Embryonic facial prominence (tissue), 1 donor: ENCODE results near the gene ALK.

Source experiments
- DNase-seq: peaks from one replicate; pipeline ENCODE4 v3.0.0-alpha.2; 2016; ENCODE audit errors: extremely low spot score

ALK gene

GRCh38 chr2:29224693-29225551 lies 696.5 kb downstream of the ALK start:
- no peak for DNase-seq

- no peak for DNase-seq
These were observed 697.3 kb downstream of the ALK start for GRCh38 chr2:29223851-29224692.

GRCh38 chr2:29223257-29223656 lies 698.1 kb downstream of the ALK start:
- DNase-seq, result no peak

DNA sequence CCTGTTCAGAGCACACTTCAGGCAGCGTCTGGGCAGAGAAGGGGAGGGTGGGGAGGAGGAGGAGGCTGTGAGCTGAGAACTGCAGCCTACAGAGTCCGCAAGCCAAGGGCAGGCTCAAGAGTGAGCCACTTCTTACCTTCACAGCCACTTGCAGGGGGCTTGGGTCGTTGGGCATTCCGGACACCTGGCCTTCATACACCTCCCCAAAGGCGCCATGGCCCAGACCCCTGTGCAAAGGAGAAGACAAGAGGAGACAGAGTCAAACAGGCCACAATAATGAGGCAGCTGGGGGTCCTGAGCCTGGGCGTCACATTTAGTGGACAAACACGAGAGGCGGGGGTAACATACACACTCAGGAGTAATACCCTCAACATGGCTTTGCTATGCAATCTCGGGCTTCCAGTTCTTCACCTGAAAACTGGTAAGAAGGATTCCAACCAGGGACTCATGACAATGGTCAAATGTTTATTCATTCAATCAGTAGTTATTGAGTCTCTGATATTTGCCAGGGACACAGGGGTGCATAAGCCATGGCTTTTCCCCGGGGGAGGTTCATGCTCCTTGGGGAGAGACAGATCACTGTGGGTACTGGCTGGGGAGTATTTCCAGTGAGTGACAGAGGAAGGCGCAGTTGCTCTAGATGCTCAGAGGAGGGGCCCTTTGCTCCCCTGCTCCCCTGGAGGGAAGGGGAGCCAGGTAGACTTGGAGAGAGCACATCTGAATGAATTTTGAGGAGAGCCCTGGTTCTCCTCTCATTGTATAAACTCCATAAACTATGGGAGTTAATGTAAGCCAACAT lies 698.8 kb downstream of the ALK start:
- DNase-seq, result no peak

GRCh38 chr2:29220506-29221270 lies 700.7 kb downstream of the ALK start:
- DNase-seq, result no peak

DNA sequence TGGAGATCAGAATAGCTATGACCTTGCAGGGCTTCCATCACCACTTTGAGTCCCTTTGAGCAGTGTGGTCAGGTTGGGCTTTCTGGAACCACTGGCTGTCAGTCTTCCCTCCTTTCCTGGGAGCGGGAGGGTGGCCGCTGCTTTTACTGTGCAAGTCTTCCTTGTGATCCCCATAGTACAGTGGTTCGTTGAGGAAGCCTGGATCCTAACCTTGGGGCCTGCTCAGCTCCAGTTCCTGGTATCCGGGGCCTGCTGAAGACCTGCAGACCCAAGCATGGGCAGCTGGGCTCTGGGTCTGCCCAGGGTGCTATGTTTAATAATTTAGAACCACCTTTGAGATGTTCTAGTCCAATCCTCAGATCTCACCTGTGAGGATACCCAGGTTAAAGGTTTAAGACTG lies 702.0 kb downstream of the ALK start:
- DNase-seq, result no peak

GRCh38 chr2:29218550-29219125 lies 702.7 kb downstream of the ALK start:
- no peak for DNase-seq

DNA sequence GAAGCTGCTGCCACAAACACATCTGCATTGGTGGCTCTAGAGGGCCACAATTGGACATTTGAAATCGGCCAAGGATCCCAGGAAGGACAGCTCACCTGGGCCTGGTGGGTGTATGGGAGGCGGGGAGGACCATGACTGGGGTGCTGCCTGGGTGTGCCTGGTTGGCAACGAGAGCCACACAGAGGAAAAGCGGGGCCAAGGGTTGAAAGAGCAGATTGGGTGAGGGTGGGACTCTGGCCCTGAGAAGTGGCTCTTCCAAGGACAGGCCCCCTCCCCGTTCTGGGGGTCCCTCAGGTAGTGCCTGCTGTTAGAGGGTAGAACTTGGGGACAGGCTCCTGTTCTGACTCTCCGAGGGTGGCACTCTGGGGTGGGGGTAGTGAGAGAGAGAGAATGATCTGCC lies 703.3 kb downstream of the ALK start:
- no peak for DNase-seq

DNA sequence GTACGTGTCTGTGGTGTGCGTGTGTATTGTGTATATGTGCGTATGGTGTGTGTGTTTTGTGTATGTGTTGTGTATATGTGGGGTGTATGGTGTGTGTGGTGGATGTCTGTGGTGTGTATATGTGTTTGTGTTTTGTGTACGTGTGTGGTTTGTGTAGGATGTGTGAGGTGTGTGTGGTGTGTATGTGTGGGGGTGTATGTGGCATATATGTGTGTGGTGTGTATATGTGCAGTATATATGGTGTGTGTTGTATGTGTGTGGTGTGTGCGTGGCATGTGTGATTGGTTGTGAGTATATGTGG lies 704.8 kb downstream of the ALK start:
- no peak for DNase-seq

DNA sequence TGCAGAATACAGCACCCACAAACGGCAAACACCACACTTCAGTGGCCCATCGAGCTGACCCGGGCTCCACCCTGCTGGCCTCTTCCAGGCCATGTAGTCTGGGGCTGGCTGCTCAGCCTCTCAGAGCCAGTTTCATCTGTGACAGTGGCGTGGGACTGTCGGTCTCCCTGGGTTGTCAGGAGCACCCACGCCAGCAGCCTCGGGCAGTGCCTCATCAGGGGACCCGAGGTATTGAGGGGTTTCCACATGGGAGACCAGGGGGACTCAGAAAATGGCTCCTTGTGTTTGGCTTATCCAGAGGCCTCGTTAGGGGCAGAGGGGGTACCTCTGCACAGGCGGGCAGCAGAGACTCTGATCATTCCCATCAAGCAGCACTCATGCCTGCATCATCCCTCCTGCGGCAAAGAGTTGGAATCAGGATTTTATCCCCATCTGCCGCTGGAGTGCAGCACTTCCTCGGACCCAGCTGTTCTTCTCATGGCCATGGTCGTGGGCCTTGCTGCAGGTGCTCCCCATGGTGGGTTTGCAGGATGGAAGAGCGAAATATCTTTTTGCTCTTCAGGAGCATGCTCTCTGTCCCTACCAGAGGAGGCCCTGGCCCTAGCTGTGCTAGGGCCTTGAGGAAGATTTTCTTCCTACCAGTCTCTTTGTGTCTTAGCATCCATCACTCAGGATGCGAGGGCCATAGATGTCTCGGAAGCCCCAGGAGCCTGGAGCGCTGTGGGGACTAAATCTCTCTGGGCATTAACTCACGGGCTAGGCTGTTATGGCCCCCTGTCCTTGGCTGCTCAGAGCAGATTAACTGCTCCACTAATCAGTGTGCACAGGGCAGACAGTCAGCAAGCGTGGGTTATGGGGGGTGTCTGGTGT lies 705.4 kb downstream of the ALK start:
- no peak for DNase-seq

GRCh38 chr2:29215073-29215472 lies 706.3 kb downstream of the ALK start:
- no peak for DNase-seq

- DNase-seq, result no peak
These were observed 707.5 kb downstream of the ALK start for GRCh38 chr2:29213888-29214291.

DNA sequence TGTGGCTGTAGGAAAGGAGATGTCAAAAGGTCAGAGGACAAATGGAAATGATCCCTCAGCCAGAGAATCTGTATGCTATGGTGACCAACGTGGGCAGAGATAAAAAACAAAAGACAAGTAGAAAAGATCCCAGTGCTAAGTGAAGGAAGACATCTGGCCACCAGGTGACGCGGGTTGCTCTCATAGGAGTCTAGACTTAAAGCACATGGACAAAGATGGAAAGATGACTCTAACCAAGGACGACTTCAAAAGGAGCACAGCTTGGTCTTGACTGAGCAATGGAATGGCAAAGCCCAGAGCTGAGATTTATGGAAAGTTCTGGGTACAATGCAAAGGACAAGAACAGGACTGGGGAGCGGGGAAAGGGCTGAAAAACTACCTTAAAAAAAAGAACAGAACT lies 709.4 kb downstream of the ALK start:
- DNase-seq, result no peak

DNA sequence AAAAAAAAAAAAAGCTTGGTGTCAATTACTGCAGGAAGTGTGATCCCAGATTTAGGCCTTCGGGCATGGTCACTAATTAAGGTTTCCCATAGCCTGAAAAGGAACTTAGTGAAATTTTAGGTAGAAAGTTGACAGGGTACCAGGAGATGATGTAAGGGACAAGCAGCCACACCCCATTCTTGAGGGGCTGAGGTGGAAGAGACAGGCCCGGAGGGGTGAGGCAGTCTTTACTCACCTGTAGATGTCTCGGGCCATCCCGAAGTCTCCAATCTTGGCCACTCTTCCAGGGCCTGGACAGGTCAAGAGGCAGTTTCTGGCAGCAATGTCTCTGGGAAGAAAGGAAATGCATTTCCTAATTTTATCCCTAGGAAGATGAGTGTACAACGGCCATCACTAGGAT lies 711.8 kb downstream of the ALK start:
- DNase-seq, result no peak

GRCh38 chr2:29207352-29208148 lies 713.8 kb downstream of the ALK start:
- no peak for DNase-seq

DNA sequence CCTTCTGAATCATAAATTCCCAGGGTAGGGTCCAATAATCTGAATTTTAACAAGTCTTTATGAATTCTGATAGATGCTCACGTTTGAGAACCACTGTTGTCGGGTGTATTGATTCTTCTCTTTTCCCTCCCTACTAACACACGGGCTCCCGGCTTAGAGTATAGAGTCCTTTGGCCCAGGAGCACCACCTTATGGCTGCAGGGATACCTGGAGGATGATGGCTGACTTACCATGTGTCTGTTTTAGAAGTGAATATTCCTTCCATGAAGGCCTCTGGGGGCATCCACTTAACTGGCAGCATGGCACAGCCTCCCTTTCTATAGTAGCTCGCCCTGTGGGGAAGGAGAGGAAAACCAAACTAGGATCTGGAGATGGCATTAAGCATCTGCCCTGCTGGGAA lies 714.4 kb downstream of the ALK start:
- DNase-seq, result no peak

GRCh38 chr2:29202819-29203495 lies 718.4 kb downstream of the ALK start:
- DNase-seq, result no peak

DNA sequence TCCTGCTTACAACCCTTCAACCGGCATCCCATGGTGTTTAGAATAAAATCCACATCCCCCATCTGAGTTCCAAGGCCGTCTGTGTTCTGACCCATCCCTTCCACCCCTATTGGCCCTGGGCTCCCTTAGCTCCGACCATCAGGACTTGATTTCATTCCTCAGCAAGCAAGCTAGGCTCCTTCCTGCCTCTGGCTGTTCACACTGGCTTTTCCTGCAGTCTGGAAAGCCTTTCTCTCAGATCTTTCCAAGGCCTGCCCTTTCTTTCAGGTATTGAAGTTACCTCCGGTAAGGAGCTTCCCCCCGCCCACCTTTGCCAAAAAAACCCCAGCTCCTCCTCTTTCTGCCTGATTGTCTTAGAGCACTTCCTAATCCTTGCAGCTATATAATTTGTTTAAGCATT lies 719.4 kb downstream of the ALK start:
- DNase-seq, result no peak
